MM.1S (cell line): ENCODE results near the gene PIEZO2.

Source experiments
- CTCF ChIP-seq: fragments of 300-600 bp; sonication (generic); IDR thresholded peaks from 2 replicates; pipeline ENCODE4 v1.5.1; 2016; ENCODE audit warnings: antibody characterized with exemption, low read length, mixed read lengths
- EZH2 ChIP-seq: fragments of 300-600 bp; sonication (generic); optimal IDR thresholded peaks from 2 replicates; pipeline ENCODE3; 2017; ENCODE audit warnings: low read depth, mild to moderate bottlenecking, antibody characterized with exemption, low read length, mixed read lengths

DNA sequence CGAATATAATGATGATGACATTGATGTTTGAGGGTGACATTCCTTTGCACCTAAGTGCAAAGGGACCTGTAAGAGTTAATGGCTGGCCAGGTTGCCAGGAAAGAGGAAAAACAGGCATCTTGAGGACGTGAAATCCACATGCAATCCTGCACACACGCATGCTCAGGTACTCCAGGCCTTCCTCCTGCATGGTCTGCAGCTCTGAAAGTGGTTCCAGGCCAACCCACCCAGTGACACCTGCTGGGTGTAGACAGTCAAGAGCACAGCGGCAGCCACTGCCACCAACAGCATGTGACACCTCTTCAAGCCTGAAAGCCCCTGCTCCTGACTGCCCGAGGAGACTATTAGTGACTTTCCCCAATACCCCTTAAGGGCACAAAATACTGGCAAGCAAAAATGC, 101.6 kb downstream of the PIEZO2 start:
- no peak for TF ChIP-seq CTCF
- TF ChIP-seq EZH2 = no peak
